Fibroblast of villous mesenchyme (primary cell): ENCODE data around the gene VPS25. TPM values are rescaled to one million over a fixed set of nuclear protein-coding genes. Genes with fewer than 3 reads are reported as not detected.

Experiments used
- DNase-seq: peaks from one replicate; pipeline ENCODE4 v3.0.0-alpha.2; 2010; ENCODE audit warnings: low read depth
- H3K4me3 ChIP-seq: 2 replicates; pipeline ENCODE4 v1.5.1; 2011; ENCODE audit warnings: low read depth, mild to moderate bottlenecking, low read length
- CTCF ChIP-seq: IDR thresholded peaks from 2 replicates; pipeline ENCODE4 v1.5.1; 2012; ENCODE audit warnings: low read depth, mild to moderate bottlenecking, low read length; ENCODE audit not compliant: insufficient read depth
- total RNA-seq: library from RNA; depleted of rRNA; stranded (reverse); fragments of >200 nt; gene quantifications from 2 replicates; pipeline ENCODE4 v1.2.3, GENCODE V29; 2012

The VPS25 gene
- total RNA-seq, 1 donor = 52.2 TPM

GRCh38 chr17:42797067-42798007 lies 24.1 kb downstream of the VPS25 start:
- TF ChIP-seq CTCF = no peak
- H3K4me3 ChIP-seq = peak overlapping the region; percentile 77
- DNase-seq = no peak

- DNase-seq = no peak
These were observed 24.7 kb downstream of the VPS25 start for GRCh38 chr17:42798011-42798382.

GRCh38 chr17:42798383-42799380 lies 25.4 kb downstream of the VPS25 start, which contains the start of the genes CNTD1 and COA3:
Gene CNTD1 (plus strand): TSS chr17:42798861. CDS start chr17:42799068, 207 bp downstream.
Gene COA3 (minus strand): TSS chr17:42798704. CDS start chr17:42798681, 23 bp downstream.
- H3K4me3 ChIP-seq = peak within 1 kb of the TSS; percentile 77
- peak; percentile 85 for DNase-seq
- TF ChIP-seq CTCF = peak; percentile 8

More at GRCh38 chr17:42798011-42798382, 24.7 kb downstream of the VPS25 start:
- peak overlapping the region; percentile 77 for H3K4me3 ChIP-seq
- no peak for TF ChIP-seq CTCF

GRCh38 chr17:42803074-42803883 lies 30.0 kb downstream of the VPS25 start:
- peak; percentile 73 for DNase-seq
- no peak overlapping the region for H3K4me3 ChIP-seq
- TF ChIP-seq CTCF = no peak

- no peak for TF ChIP-seq CTCF
- no peak overlapping the region for H3K4me3 ChIP-seq
- no peak for DNase-seq
These were observed 31.7 kb downstream of the VPS25 start for GRCh38 chr17:42804918-42805367.

- no peak for DNase-seq
- no peak for TF ChIP-seq CTCF
- H3K4me3 ChIP-seq = no peak overlapping the region
These were observed 33.0 kb downstream of the VPS25 start for GRCh38 chr17:42806249-42806648.
